ENCODE measurements around the gene ANTXRL.

DNA sequence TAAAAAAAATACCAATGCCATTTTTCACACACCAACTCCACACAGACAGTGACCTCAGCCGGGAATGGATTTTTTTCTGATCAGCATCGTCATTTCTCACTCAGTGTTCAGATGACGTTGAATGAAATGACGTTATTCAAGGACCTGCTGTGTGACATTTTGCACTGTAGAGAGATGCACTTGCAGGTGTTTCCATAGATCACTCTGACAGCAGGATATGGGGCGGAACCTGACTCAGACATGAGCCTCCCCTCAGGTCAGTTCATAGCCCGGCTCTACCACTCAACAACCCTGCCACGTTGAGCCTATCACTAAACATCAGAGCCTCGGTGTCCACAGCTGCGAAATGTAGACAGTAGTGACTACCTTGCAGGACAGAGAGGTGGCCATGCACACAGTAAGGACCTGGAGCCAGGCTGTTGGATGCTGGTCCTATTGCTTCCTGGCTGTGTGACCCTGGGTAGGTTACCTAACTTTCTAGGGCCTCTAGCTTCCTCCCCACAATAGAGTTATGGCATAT, 41.4 kb upstream of the ANTXRL start:
- TF ChIP-seq, protein P1, sequence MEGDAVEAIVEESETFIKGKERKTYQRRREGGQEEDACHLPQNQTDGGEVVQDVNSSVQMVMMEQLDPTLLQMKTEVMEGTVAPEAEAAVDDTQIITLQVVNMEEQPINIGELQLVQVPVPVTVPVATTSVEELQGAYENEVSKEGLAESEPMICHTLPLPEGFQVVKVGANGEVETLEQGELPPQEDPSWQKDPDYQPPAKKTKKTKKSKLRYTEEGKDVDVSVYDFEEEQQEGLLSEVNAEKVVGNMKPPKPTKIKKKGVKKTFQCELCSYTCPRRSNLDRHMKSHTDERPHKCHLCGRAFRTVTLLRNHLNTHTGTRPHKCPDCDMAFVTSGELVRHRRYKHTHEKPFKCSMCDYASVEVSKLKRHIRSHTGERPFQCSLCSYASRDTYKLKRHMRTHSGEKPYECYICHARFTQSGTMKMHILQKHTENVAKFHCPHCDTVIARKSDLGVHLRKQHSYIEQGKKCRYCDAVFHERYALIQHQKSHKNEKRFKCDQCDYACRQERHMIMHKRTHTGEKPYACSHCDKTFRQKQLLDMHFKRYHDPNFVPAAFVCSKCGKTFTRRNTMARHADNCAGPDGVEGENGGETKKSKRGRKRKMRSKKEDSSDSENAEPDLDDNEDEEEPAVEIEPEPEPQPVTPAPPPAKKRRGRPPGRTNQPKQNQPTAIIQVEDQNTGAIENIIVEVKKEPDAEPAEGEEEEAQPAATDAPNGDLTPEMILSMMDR (conservative IDR thresholded peaks at IDR 0.05), result no peak
- TF ChIP-seq EZH2 (IDR thresholded peaks at IDR 0.05; ENCODE audit: low read depth), result no peak
